NCI-H187 (cell line): ENCODE measurements around the gene STX16.

Experiments used
- DNase-seq, 2 experiments: peaks; one replicate each; lab custom pipeline; 2025; lab: John Stamatoyannopoulos, UW

STX16 gene, protein sequence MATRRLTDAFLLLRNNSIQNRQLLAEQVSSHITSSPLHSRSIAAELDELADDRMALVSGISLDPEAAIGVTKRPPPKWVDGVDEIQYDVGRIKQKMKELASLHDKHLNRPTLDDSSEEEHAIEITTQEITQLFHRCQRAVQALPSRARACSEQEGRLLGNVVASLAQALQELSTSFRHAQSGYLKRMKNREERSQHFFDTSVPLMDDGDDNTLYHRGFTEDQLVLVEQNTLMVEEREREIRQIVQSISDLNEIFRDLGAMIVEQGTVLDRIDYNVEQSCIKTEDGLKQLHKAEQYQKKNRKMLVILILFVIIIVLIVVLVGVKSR

DNA sequence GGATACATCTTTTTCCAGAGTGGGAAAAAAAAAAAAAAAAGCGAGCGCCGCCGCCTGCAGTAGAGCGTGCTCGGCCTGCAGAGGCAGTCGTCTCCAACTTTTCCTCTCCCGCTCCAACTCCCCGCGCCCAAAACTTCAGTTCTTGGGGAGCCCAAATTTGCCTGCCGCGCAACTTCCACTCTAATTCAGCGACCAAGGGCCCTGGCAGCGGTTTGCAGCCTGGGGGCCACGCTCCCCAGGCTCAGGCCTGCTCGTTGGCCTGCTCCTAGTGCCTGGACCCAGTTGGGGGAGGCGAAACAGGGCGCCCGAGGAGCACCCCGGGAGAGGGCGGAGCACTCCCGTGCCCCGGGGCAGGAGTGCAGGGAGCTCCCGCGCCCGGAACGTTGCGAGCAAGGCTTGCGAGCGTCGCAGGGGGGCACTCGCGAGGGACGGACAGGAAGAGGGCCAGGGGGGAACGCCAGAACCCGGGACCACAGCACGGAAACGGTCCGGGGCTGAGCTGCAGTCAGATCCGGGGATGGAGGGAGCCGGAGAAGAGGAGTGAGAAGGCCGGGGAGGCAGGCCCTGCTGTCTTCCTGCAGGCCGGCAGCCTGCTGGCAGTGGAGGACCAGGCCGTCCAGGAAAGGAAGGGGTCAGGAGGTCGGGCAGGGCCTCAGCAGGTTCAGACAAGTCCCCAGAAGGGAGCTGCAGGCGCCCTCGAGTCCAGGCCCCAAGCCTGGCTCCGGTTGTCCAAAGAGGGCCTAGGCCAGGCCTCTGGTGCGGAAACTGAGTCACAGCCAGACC is at the start of gene STX16:
Gene STX16, plus strand, starts transcription at position 508 of the 783 bp plus-strand sequence. CDS start 724 bp downstream, outside the sequence.
- DNase-seq = peak; percentile 23 to 77

DNA sequence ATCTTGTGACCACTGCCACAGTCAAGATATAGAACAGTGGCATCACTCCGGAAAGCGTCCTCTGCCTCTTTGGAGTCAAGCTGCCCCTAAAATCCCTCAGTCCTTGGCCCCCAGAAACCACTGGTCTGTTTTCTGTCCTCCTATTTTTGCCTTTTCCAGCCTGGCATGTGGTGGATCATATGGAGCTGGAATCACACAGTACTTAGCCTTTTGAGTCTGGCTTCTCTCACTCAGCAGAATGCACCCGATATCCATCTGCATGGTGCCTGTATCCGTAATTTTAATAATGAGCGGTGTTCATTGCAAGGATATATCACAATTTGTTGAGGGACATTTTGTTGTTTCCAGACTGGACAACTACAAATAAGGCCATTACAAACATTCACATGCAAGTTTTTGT is 49.0 kb upstream of the STX16 start:
- no peak for DNase-seq

DNA sequence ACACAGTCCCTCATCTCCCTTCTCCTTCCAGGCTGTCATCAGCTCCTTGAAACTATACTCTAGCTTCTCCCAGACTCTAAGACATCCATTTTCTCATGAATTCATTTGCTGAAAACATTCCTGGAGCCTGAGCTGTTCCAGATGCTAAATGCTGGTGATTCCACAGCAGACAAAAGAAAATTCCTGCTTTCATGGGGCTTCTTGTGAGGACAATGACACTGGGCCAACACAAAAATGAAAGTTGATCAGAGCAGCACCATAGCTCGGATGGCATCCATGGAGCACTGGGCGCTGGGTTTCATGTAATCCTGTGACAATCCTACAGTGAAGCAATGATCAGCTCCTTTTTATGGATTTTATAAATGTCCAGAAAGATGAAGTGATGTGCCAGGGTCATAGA is 47.4 kb upstream of the STX16 start:
- DNase-seq = no peak

DNA sequence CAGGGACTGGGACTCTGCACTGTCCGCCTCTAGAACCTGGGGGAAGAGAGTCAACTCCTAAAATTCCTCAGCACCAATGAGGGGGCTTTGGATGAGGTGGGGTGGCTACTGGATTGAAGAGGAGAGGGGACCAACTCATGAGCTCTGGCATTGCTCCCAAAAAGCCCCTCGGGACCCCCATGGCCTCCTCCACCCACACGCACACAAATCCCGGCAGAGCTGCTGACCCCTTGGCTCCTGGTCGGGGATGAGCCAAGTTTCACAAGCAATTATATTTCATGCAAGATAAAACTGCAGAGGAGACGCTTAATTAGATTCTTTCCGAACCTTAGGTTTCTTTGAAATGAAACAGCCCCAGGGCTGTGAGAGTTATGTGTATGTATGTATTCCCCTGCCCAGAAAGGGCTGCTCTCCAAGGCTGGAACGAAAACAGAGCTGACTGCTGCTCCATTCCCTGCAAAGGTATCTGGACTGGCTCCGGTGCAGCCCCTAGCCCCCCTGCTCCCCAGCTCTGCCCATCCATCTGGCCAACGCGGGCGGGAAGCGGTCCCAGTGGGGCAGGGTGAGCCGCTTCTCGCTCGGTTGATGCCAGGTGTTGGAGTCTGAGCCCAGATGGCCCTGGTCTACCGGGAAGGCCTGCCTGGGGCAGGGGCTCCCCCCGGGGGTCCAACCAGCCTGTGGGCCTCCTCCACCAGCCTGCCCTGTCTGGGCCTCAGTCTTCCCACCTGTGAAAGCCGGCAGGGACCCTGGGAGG is 46.8 kb upstream of the STX16 start:
- no peak for DNase-seq

DNA sequence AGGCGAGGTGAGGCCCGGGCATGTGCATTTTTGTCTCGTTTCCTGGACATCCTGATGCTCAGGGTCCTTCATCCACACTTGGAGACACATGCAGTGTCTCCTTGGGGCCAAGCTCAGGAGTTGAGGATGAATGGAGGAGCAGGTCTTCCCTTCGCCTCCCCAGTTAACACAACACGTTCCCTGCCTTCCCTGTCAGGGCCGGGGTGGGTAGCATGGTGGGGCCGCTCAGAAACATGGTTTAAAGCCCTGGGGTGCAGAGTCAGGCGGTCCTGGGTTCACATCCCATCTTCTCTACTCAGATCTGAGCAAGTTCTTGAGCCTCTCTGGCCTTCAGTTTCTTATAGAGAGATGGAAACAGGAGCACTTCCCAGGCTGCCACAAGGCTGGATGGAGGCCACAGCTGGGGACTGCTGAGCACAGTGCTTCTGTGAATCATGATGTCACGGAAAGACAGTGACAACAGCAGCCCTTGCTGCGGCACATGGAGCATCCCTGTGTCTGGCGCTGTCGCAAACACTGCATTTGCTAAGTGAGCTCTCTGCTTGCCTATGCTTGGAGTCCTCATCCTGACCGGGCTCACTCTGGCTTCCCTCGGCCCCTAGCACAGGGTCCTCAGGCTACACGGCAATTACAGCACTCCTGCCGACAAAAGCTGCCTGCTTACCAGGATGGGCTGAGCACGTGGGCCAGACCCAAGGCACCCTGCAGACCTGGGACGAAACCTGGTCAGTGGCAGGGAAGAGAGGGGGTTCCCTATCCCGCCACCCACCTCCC is 45.6 kb upstream of the STX16 start:
- DNase-seq = no peak

DNA sequence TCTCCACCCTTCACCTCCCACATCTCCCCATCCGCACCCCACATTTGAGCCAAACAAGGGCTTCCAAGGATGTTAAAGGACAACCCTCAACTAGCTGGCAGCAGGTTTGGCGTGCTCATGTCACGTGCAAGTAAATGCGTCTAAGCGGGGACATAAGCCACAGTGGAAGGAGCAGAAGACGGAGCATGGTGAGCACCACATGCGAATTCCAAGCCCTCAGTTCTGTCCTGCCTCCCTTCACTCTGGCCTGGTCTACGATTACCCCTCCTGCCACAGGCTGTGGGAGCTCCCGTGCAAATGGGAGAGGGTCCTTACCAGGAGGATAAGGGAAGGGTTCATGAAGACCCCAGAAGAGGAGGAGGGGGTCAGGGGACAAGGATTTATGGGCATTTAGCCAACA is 44.9 kb upstream of the STX16 start:
- DNase-seq = no peak

DNA sequence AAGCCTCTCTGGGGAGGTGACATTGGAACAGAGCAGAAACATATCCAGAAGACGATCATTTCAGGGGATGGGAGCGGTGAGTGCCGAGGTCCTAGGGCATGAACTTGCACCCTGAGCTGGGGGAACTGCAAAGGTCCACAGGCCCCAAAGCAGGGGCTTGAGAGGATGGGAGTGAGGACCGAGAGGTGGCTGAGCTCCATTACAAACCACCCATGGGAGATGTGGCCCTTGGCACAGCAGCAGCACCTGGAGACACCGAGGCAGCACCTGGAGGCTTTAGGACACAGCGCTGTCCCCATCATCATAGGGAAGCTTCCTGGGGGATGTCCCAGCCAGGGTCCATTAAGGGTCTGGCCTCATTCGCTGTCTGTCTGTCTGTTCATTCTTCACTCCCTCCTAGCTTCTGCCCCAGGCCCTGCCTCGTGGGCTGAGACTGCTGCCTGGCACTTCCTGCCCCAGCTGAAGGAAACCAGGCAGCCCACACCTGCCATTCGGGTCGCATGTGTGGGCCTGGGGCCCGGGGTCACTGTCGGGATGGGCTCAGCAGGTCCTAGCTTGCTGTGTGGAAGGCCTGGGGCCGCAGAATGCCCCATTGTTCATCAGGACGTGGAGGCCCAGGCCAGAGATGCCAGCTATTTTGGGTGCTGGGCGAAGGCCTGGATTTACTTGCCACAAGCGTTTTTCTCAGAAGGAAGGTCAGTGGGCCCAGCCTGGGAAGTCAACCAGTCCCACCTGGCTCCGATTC is 42.8 kb upstream of the STX16 start:
- DNase-seq = no peak

DNA sequence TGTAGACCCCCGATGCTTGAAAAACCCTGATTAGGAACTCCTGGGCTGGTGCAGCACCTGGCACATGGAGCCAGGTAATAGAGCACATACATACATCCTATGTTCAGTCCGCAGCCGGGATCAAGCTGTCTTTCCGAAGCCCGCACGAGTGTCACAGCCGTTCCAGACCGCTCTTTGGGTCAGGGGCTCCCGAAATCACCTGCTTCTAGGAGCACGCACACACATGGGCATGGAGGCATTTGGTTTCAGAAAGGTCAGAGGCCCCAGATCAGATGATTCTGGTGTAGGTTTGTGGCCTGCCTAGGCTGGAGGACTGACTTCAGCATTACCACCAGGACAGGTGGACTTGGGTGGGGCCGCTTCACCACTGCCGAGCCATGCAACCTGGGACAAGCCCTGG is 42.1 kb upstream of the STX16 start:
- DNase-seq = no peak

DNA sequence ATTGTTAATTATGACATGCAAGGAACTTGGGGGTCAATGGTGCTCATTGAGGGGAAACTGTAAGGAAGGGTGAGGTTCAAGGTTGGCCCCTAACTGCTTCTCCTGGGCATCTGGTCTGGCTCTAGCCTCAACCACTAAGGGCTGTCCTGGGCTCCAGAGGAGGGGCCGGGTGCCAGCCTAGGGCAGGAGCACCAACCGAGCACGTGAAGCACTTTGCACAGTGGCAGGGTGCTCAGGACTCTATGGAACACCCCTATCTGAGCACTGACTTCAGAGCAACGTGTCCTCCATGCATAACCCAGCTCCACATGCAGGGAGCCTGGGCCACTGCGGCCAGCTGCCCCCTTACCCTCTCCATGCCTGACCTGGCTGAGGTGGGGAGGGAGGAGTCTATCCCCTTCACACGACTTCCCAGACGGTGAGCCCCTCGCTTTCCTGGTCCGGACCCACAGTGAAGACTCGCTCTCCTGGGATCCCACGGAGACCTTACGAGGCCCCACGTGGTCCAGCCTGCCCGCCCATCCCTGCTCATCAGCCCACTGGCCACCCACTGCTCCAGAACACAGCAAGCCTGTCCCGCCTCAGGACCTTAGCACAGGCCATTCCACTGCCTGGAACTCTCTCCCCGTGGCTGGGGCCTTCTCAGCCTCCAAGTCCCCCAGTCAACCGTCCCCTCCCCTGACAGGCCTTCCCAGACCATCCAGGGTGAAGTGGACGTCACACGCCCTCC is 40.8 kb upstream of the STX16 start:
- no peak for DNase-seq

DNA sequence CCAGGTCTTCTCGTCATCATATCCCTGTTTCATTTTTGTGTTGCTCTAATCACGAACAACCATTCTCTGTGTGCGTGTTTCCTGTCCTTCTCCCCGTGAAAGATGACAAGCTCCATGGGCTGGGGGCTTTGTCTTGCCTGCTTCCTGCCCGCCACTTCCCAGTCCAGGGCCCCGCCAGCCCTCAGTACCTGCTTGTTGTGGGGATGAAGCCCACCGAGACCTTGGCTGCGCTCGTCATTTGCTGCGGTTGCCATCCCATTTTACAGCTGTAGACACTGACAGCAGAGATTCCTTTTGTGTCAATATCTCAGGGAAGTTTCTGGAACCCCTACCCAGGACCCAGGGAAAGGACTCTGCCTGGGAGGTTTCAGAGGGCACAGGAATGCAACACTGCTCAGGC is 40.3 kb upstream of the STX16 start:
- DNase-seq = no peak

DNA sequence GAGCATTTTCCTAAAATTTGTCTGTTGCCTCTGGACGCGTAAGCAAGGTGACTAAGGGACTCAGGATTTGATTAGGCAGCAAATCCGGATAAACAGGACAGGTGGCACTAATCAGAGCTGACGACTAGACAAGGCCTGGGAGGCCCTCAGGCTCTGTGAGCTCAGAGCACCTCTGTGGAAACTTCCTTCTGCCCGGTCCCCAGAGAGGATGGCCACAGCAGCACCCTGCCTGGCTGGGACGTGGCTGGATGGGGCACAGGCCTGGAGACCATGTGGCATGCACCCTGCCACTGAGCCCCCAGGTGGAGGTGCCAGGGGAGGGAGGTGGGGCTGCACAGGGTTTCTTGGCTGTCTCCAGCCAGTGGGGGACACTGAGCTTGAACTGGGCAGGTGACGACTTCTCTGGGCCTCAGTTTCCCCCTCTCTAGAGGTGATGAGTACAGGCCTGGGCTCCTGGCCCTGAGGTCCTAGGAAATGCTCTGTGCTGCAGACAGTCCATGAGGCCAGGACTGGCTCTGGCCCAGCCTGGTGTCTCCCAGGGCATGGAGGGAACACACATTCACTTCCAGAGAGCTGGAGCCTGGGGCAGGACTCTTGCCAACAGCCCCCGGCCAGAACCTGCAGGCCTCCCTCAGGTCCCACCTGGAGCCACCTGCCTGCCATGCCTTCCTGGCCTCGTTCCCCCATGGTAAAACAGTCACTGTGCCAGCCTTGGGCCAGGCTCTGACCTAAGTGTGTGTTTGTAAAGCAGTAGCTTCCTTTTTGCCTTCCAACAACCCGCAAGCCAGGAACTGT is 39.6 kb upstream of the STX16 start:
- DNase-seq = no peak

DNA sequence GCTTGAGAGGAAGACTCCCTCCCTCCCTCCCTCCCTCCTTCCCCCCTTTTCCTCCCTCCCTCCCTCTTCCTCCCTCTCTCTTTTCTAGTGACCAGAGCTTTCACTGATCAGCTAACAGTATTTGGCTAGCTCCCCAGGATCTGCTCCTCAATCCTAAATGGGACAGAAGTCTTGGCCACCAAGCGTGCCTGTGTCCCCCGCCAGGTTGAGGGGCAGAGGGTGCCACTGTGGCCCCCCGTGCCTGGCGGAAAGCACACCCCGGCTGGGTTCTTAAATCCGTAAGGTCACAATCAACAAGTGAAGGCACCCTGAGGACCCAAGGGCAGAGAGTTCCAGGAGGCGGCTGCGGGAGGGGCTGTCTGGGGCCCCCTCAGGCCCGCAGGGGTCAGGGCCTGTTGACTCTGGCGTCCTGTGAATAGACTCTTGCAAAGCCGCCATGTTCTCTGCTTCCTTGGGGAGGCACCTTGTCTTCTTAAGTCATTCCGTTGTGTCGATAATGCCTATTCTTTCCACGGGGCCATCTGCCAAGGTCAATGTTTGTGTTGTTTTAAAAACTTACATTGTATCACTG is 38.9 kb upstream of the STX16 start:
- no peak for DNase-seq

DNA sequence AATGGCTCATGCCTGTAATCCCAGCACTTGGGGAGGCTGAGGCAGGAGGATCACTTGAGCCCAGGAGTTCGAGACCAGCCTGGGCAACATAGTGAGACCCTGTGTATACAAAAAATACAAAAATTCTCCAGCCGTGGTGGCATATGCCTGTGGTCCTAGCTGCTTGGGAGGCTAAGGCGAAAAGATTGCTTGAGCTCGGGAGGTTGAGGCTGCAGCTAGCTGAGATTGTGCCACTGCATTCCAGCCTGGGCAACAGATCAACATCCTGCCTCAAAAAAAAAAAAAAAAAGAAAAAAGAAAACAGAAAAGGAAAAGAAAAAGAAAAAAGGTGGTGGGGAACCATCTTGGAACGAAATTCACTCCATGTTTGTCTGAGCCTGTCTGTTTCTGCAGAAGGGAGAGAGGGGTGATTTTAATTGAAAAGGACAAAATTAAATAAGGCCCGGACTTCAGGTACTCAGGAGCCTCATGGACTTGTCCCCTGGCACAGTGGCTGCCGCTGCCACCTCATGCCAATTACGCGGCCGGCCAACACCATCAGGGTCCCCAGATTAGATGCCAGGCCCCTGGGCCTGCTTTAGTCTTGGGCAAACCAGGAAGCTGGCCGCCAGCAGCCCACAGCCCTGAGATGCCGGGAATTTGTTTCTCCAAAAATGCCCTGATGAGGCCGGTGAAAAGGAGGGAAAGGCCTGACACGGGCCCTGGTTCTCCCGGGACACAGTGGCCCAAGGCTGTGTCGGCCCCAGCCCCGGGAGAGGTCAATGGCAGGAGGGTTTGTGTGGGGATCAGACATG is 37.8 kb upstream of the STX16 start:
- no peak for DNase-seq

DNA sequence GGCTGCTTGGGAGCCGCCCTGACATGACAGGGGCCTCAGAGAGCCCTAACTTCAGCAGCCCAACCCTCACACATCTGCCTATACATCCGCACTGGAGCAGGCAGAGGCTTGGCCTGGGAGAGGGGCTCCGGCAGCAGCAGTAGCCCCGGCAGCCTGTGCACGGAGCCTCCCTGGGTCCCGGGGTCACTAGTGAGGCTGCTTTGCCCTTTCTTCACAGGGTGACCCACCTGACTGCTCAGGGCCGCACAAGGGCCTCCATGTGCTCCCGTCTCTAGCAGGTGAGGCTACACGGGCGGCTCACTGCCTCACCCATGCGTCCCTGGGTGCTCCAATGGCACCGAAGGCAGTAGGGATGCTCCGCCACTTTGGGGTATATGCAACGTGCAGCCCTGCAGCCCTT is 36.7 kb upstream of the STX16 start:
- no peak for DNase-seq

DNA sequence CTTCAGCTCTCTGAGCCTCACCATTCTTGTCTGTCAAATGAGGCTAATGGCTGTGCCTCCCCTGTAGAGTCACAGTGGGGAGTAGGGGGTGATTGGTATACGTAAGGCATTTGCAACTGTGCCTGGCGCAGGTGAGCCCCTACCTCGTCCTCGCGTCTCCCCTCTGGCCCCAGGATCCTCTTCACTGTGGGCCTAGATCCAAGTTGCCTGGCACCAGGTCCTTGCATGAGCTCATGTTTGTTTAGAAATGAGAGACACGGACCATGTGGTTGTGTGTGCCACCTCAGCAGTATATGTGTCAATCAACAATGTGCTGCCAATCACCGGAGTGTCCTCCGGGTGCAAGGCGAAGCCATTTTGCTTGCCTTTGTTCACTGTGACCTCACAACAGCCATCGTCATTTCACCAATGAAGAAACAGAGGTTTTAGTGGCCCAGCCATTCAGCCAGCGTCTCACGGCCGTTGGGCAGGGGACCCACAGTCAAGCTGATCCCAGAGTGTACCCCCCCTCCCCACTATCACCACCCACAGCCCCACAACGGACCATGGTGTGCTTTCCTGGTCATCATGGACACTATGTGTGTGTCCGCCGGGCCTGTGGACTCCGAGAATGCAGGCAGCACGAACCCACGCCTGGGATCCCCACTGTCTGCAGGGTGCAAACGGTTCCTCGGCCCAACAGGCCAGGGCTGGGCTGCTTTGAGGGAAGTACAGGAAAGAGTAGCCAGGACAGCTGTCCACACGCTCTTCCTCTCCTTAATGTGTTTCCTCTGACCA is 35.9 kb upstream of the STX16 start:
- no peak for DNase-seq

DNA sequence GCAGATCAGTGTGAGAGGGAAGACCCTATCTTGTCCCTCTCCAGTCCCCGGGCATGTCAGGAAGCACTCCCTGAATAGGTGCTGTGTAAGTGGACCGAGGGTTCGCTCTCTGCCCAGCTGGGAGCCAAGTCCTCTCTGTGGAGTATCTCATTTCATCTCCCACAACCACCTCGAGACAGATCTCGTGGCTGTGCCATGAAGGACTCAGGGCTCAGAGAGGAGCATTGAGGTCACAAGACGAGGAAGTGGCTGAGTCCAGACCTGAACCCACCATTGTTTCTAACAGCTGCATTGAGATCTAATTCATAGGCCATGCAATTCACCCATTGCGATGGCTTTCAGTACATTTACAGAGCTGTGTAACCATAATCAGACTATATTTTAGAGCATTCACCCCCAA is 34.7 kb upstream of the STX16 start:
- no peak for DNase-seq

DNA sequence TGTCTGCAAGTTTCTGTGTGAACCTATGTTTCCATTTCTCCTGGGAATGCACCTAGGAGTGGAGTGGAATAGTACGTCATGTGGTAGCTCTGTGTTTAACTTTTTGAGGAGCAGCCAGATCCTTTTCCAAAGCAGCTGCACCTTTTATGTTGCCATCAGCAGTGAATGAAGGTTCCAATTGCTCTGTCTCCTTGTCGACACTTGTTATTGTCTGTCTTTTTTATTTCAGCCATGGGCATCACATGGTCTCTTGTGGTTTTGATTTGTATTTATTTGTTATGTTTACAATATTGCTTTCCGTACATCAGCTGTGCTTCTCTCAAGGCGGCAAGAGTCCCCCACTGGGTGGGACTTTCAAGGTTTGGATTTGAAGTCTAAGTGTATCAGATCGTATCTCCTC is 33.9 kb upstream of the STX16 start:
- no peak for DNase-seq
